Inflammatory macrophage treated with lipopolysaccharide for 1 hour (primary cell): ENCODE measurements around the gene SRL.
A peak's percentile ranks its signal among the peaks of the same experiment; 100 is the strongest.
"Not testable (repeated sequence)": the region's sequence is repeated elsewhere in the genome, so short reads cannot be mapped to it uniquely, and the experiment has no call there.

Experiments used
- DNase-seq, 2 donors: peaks; one replicate each; pipeline ENCODE4 v3.0.0-alpha.2; 2020 to 2022

The SRL gene

DNA sequence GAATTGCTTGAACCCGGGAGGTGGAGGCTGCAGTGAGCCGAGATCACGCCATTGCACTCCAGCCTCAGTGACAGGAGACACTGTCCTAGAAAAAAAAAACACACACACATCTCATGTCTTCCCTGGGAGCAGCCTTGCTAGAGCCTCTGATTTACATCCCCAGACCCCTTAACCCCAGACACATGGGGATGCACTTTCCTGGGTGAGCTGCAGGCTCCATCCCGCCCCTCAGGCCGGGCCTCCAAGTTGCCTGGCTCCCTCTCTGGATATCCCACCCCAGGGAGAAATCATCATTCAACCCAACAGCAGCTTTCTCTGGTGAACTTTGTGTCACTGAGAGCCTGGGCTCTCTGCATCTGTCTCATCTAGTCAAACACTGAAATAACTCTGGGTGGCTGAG, 21.5 kb downstream of the SRL start:
- no peak for DNase-seq

DNA sequence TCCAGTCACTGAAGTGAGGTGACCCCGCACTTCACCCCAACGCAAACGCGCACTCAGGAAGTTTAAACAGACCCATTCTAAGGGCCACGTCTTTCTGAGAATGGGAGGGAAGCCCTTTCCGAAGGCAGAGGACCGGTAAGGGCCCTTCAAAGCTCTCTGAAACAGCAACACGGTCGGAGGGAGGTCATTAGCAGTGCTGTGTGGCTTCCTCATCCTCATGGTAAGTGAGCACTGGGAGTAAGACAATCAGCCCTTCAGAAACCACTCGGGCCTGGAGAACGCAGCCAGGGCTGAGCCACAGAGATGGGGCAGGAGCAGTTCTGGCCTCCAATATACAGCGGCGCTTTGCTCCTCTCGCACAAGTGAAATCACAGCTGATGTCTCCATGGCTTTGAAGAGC, 23.7 kb downstream of the SRL start:
- no peak for DNase-seq

DNA sequence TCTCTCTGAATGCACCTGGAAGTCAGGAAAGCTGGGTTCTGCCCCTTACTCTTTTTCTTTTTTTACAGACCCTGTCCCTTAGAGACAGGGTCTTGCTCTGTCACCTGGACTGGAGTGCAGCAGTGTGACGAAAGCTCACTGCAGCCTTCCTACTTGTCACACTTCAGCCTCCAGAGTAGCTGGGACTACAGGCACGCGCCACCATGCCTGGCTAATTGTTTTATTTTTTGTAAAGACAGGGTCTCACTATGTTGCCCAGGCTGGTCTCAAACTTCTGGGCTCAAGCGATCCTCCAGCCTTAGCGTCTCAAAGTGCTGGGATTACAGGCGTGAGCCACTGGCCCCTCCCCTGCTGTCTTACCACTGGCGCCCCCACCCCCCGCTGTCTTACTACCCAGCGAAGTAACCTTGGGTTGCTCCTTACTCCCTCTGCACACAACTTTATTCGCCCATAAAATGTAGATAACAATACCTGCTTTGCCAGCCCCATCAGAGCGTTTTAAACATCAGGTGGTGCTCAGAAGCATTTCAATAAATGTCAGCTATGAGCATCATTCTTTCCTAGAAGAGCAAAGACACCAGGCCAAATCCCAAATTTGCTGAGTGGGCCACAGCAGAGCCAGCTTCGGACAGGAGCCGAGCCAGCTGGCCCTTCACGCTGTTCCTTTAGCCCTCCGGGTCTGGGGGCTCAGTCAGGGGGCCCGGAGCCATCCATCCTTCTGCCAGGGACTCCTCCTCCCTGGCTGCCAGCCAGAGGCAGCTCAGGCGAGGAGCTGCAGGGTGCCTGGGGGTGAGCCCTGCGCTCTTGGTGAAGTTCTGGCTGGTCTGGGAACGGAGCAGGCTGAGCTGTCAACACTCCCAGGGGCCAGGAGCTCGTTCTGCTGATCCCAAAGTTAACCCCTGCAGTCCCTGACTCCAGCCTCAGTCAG, 24.4 kb downstream of the SRL start:
- no peak for DNase-seq

DNA sequence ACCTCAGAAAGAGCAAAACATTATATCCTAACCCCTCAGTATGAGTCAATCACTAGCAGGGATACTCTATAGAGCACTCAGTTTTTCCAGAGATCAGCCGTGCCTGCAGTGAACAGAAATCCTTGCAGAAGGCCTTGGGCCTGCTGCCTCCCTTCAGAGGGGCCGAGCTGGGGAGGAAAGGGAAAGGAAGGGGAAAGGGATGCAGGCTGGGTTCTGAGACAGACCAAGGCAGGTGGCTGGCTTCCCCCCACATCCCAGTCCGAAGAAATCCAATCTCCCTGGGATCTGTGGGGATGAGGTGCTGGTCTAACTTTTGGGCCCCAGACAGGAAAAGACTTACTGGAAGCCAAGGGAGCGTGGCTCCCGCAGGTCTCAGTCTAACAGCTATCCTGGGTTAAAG, 25.3 kb downstream of the SRL start:
- no peak for DNase-seq

DNA sequence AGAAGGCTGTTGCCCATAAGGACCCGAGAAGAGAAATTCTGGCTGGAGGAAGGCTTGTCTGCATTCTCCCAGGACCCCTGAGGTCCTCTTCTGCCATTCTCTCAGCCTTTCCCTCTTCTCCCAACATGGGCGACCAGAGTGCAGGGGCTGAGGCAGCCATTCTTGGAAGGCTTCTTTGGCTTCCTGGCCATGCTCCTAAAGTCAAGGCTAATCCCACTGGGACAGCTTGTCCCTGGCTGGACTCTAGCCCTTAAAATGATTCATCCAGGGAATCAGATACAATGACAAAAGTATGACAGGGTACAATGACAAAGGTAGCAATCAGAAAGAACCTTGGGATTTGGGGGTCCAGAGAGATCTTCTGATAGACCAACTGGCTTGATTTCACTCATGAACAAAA, 26.8 kb downstream of the SRL start:
- no peak for DNase-seq

DNA sequence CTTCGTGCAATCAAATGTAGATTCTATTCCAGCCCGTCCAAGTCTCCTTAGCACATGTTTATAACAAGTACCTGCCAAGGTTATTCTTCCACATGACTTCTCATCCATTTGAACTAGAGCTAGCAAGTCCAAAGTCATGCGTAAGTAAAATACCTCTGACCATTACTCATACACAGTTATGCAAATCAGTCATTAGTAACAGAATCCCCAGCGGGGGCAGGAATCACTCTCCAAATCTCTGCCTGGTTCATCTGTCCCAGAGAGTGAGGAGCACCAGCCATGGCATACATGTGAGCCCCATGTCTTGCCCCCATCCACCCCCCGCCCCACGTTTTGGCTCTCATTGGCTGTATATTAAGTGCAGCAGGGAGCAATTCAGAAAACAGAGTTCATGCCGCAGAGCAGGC, 27.7 kb downstream of the SRL start:
- DNase-seq = peak; percentile 19 to 35

DNA sequence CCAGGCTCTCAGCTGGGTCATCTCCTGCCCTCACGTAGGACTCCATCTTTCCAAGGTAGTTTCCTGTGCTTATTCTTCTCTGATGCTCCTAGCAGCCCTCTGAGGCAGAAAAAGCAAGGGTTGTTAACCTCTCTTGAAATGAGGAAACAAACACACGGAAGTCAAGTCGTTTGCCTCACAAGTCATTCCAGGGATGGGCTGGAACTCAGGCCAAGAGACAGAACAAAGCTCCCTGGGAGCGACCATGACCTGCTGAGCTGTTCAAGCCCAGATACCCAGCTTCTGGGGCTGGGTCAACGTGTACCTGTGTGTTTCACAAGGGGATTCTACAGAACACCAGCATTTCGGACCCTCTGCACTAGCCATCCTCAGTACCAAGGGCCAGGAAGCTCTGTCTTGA, 28.1 kb downstream of the SRL start:
- DNase-seq = no peak

DNA sequence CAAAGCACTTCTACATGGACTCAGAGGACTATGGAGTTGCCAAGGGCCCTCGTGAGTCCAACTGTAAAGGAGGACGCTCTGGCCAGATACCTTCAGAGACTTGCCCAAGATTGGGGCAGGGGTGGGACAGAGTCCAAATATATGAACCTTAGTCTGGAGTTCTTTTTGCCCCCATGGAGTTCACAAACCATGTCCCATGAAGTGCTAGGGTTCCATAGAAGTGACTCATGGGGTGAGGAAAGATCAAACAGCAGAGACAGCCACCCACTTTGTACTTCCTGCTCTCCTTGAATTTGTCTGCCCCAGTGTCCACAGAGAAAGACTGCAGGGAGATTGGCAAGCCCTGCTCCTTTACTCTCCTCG, 29.0 kb downstream of the SRL start:
- peak in 1 of 2 donors; percentile 49 for DNase-seq

DNA sequence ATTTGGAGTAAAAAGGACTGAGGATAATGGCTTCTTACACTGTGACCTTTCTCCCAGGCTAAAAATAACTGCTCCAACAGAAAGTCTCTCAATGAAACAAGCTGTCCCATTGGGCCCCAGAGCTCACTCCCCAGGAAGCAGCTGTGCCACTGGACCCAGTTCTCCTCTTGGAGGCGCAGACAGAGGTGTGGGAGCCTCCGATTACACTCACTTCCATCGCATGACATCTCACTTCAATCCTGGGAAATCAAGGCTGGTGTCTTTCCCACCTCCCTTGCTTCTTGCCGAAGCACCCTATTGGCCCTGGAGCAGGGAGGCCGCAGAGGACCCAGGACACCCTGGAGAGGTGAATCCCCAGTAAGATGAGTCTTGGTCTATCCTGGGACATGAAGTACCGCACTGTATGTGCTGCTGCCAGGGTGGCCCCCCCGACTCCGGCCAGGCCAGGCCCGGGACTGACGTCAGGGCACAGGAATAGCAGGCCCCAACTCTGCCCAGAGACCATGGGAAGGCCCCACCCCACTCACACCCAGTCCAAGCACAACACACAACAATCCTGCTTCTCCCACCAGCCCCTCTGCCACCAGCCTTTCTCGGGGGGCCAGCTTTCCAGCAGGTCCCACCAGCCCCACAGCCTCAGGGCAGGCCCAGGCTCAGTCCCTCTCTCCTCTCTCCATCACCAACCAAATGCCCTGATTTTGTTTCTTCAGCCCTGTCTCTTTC, 29.5 kb downstream of the SRL start:
- DNase-seq = no peak

DNA sequence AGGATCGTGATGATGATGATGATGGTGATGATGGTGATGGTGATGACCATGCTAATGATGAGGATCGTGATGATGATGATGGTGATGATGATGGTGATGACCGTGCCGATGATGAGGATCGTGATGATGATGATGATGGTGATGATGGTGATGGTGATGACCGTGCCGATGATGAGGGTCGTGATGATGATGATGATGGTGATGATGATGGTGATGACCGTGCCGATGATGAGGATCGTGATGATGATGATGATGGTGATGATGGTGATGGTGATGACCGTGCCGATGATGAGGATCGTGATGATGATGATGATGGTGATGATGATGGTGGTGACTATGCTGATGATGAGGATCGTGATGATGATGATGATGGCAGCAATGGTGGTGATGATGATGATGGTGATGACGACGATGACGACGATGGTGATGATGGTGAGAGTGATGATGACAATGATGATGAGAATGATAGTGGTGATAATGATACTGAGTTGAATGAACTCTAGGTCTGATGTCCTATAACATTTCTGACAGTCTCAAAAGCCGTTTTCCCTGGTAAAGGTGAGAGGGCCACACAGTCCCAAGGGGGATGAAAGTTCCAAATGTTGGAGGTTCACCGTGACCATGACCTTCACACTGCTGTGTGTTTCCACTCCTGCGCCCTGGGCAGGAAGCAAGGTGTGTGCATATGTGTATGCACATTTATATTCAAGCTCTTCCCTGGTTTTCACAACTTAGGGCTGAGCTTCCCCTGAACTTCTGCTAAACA, 30.3 kb downstream of the SRL start:
- DNase-seq = not testable (repeated sequence)

DNA sequence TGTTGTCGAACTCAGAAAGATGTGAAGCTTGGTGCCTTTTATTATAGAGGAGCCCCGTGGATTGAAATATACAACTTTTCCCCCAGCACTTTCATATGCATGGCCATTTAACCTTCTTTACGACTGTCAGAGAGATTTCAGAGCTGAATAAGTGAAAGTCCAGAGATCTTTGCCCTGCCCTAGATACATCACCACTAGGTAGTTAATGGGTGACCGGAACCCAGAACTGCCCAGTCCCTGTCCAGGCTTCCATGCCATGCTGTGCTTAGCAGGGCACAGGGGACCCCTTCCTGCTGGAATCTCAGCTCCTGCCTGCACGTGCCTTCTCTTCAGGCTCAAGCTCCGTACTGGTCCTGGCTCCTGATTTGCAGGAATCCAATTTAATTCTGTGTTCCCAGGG, 32.2 kb downstream of the SRL start:
- no peak for DNase-seq

DNA sequence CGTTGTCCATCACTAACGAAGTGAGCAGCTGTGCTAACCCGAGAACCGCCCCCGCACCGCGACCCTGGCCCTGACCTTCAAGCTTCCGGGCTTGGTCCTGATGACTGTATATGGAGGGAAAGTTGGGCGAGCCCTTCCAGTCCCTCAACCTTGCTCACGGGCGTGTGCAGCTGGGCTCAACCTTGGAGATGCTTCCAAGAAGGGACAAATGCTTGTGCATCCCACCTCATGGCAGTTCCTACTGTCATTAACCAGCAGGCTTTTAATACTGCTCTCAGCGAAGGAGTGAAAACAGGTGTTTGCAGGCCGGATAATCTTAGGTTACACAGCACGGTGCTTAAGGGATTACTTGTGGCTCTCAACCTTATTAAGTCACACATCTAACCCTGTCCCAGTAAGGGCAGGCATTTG, 33.5 kb downstream of the SRL start:
- no peak for DNase-seq

DNA sequence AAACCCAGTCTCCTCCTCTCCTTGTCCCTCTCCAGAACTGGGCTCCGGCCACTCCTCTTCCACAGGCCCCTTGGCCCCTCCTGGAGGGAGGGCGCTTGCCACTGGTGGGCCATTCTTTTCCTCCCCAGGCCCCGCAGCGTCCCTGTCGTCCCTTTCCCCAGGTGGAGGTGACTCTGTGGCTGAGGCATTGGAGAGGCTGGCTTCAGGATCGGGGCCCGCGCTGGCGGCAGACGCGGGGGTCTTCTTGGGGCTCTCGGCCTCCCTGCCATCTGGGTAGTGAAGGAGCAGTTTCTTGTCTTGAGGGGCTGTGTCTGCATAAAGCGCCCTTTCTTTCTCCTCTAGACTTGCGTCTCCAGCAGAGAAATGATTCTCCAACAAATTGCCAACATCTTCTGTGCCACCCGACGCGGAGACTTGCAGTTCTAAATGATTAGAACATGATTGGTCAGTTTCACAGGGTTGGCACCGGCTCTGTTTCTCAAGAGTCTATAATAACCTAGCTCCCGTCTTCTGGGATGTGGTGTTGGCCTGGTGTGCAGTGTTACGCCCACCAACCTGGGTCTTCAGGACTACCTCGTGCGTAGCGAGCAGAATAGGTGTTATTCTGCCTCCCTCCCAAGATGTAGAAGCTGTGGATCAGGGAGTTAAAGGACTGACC, 34.1 kb downstream of the SRL start:
- DNase-seq = no peak

DNA sequence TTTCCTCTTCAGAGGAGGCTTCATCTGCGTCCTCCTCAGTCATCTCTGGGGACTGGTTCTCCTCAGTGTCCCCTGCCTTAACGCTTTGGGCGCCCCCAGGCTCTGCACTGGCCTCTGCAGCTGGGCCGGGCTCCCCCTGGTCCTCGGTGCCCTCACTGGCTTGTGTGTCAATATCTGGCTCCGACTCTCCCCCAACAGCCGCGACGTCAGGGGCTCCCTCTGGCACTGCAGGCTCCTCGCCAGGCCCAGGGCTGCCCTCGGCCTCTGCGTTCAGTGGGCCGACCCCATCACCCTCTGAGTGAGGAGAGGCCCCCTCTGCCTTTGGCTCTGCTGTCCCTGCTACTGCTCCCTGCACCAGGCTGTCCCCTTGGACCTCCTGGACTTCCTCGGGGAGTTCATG, 34.7 kb downstream of the SRL start:
- no peak for DNase-seq

DNA sequence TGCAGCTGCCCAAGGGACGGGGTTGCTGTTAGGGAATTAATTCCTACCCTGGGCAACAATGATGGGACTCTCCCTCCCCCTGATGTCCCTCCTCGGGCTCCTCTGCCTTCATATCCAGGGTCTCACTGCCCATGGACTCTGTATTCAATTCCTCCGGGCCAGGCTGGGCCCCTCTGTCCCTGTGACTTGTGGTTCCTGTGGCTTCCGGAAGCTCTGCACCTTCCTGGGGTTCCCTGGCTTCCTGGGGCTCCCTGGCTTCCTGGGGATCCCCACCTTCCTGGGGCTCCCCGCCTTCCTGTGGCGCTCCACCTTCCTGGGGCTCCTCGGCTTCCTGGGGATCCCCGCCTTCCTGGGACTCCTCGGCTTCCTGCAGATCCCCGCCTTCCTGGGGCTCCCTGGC, 35.2 kb downstream of the SRL start:
- DNase-seq = no peak

DNA sequence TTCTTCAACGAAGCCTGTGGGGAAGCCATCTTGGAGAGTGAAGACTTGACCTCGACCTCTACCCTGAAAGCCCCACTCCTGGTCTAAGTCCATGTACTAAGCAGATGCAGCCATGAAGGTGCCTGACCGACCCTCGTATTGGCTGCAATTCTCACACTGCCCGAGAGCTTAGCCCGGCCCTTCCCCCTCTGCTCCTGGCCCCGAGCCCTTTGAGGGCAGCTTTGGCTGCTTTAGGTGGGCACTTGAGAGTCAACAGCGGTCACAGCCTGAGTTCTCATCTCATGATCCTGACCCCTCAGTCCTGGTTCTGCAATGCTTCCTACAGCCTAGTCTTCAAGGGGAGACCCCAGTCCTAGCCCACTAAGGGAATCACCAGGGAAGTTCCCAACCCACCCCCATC, 35.9 kb downstream of the SRL start:
- DNase-seq = no peak

DNA sequence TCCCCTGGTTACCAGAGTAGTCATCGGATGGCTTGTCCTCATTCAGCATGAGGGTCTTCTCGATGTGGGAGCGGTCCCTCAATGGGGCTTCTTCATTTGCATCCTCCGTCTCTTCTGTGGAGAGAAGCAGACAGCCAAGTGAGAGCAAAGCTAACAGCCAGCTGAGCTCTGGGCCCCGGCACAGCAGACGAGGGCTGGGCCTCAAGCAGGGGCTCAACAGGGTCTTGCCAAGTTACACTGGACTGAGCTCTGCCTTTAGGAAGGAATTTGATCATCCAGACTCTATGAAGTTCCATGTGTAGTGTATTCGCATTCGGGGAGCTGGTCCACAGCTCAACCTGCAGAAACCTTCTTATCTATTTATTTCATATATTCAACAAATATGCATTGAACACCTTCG, 37.4 kb downstream of the SRL start:
- DNase-seq = no peak

DNA sequence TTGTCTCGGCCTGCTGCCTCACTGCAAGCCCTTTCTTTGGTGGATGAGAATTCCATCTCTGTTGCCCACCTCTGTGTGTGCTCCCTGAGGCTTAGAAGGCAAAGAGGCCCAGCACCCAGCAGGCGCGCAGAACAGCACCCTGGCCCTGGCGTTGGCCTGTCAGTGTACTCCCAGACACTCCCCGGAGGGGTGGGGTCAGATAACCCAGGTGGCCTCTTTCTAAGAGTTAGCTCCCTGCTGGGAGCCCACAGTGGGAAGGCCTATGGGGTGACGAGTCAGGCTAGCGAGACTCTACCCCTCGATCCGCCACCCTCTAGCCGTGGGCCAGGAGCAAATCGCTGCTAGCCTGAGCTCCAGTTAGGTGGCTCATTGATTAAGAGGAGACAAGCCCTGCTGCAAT, 38.1 kb downstream of the SRL start:
- DNase-seq = no peak

DNA sequence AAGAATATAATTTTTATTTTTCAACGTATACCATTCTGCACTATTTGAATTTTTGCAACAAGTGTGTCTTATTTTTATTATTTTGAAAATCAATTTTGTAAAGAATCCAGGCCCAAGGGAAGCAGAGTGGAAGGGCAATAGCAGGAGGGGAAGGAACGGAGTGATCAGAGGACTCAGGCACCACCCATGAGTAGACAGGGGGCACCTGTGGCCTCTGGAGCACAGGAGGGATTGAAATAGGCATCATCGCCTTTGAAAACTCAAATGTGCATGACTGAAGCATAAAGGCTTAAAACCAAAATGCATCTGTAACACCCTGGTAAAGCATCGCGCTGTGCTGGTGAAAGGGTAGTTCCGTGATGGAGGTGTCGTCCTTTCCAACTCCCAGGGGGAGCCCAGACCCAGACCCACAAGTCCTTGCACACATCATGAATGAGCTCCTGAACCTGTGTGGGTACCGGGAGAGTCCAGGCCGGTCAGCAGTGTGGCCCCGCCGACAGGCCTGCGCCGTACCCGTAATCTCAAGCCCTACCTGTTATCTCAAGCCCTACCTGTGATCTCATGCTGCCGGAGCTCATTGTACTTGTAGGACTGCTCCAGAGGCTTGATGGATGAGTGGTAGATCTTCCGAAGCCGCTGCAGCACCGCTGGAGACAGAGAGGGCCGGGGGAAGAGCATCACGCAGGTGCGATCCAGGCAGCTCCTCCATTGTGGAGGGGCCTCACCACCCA, 39.1 kb downstream of the SRL start:
- no peak for DNase-seq

DNA sequence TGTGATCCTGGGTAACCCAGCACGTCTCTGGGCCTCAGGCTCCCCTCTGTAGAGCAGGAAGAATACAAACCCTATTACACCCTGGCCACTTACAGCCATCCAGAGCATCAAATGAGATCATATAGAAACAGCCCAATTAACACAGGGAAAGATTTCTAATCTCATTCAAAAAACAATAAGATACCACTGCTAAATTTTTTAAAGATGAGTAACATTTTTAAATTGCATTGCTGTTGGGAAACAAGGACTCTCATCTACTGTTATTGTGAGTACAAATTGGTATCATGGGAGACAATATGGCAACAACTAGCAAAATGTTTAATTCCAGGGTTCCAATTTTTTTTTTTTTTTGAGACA, 41.1 kb downstream of the SRL start:
- DNase-seq = no peak

DNA sequence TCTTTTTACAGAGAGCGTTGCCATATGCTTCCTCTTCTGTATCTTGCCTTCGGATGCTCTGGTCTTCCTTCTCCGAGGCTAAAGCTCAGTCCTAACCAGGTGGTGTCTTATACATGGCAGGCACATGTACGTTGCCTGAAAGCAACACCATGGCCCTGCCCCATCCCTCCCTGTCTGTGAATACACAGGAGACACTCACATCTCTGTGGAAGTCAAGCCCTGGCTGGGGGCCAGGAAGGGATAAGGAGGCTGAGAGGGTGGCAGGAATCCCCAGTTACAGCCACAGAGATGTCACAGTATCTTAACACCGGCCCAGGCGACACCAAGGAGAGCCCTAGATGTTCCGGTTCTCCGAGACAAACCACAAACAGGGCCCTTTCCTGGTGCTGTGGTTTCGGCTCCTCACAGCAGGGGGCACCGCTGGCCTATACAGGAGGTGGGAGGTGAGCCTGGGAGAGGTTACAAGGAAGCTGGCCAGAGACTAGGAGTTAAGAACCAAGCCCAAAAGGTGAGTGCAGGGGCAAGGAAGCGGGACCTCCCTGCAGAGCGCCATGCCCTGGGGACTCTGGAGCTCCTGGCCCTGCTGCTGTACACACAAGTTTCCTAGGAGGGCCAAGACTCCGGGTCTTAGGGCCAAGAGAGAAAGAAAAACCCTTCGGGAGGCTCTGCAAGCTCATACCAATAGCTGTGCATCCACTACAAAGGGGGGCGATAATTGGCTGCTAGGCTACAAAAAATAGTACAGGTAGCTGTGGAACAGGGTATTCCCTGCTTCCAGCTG, 41.7 kb downstream of the SRL start:
- peak; percentile 40 to 70 for DNase-seq

DNA sequence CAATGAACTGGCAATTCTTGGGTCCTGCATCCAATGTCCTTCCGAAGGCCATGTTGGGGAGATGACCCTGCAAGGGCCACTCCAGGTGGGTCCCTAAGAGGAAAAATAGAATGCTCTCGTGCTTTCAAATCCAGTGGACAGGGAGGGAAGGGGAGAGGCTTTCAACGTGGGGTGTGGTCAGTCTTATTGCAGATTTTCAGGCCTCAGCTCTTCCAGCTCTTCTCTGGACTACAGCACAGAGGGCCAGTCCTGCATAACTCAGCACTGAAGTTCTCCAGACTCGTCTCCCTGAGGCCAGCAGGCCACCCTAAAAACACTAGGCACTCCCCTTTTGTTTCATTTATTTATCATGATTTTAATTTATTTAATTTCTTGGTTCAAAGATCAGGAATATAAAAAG, 43.1 kb downstream of the SRL start:
- DNase-seq = no peak
